H4 (cell line): Measurements from ENCODE around the gene DISP3. TPM values are rescaled to one million over a fixed set of nuclear protein-coding genes. Genes with fewer than 3 reads are reported as not detected.
"Not testable (repeated sequence)": the region's sequence is repeated elsewhere in the genome, so short reads cannot be mapped to it uniquely, and the experiment has no call there.

Source experiments
- DNase-seq: peaks from one replicate; pipeline ENCODE4 v3.0.0-alpha.2; 2015; ENCODE audit warnings: low spot score
- total RNA-seq: library from RNA; depleted of rRNA; stranded (reverse); fragments of >200 nt; shearing (Covaris generic); gene quantifications from 2 replicates; pipeline ENCODE4 v1.2.3, GENCODE V29; 2014; rRNA removed

Gene DISP3
- total RNA-seq, 1 experiment from 2014 or later = 0.27 TPM

- DNase-seq = no peak
Observed at GRCh38 chr1:11576109-11576875, 97.3 kb downstream of the DISP3 start.

- no peak for DNase-seq
Observed at GRCh38 chr1:11578004-11578403, 99.0 kb downstream of the DISP3 start.

- DNase-seq = no peak
Observed at GRCh38 chr1:11579506-11579905, 100.6 kb downstream of the DISP3 start.

- DNase-seq = not testable (repeated sequence)
Observed at GRCh38 chr1:11580049-11580448, 101.1 kb downstream of the DISP3 start.

- no peak for DNase-seq
Observed at GRCh38 chr1:11581445-11581991, 102.6 kb downstream of the DISP3 start.

- no peak for DNase-seq
Observed at GRCh38 chr1:11585389-11585788, 106.4 kb downstream of the DISP3 start.

Other genes starting within 250 kb of the DISP3 start
- 28.2 and 34.6 TPM in 2 replicates for gene MTOR, start 216.6 kb upstream of the DISP3 start, total RNA-seq
- 9.9 and 12.8 TPM in 2 replicates for gene UBIAD1, start 206.0 kb upstream of the DISP3 start, total RNA-seq
- gene FBXO2, start 175.3 kb downstream of the DISP3 start, total RNA-seq = 0.76 and 2.3 TPM in 2 replicates
- 7.8 and 8.8 TPM in 2 replicates for gene FBXO44, start 175.7 kb downstream of the DISP3 start, total RNA-seq
- gene FBXO6, start 185.0 kb downstream of the DISP3 start, total RNA-seq = 7.2 and 7.4 TPM in 2 replicates
- 130 and 134 TPM in 2 replicates for gene MAD2L2, start 202.0 kb downstream of the DISP3 start, total RNA-seq
- gene DRAXIN, start 212.6 kb downstream of the DISP3 start, total RNA-seq = not detected in 2 replicates